Fibroblast of lung (primary cell): ENCODE data around the gene SRA1.

Experiments used
- CTCF ChIP-seq, 2 donors: IDR thresholded peaks in 1 of 2; conservative IDR thresholded peaks in 1 of 2; 1 replicate in 1 of 2; 2 replicates in 1 of 2; pipeline ENCODE4 v1.5.1; 2011 to 2012; ENCODE audit warnings: low read length in 2 of 2, control low read depth in 1 of 2, inconsistent platforms in 1 of 2, low read depth in 1 of 2, mild to moderate bottlenecking in 1 of 2
- EZH2 ChIP-seq: IDR thresholded peaks from 2 replicates; pipeline ENCODE4 v1.5.1; 2012; ENCODE audit warnings: low read length, control low read depth, mild to moderate bottlenecking; ENCODE audit errors: missing control alignments

GRCh38 chr5:140545606-140546005 lies 11.7 kb downstream of the SRA1 start:
- TF ChIP-seq EZH2 (no peak), CTCF (conservative IDR thresholded peaks at IDR 0.05 in 1 of 2, IDR thresholded peaks at IDR 0.05 in 1 of 2; ENCODE audit: low read depth in 1 of 2, low read length in 2 of 2) (no peak)
